Measurements from ENCODE around the gene EFEMP2.
A peak's percentile ranks its signal among the peaks of the same experiment; 100 is the strongest.

The EFEMP2 gene

DNA sequence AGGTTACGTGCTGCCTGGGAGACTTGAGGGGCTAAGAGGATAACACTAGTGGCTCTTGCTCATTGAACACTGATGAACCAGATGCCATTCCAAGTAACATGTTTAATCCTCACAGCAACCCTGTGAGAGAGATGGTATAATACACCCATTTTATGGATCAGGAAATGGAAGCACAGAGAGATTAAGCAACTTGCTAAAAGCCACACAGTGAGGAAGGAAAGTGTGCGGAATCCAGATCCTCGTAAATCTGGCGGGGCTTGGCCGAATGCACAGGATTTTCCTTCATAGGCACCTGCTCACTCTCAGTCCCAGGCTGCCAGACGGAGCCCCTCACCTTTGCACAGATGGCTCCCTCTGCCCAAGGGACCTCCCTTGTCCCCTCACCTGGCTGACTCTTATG is 35.3 kb upstream of the EFEMP2 start:
- peaks cover 14 to 50% (median 42%) of the 10 kb centered on the region in 10 experiments for H3K4me1 ChIP-seq
- H3K27ac ChIP-seq: no peak overlapping the region

DNA sequence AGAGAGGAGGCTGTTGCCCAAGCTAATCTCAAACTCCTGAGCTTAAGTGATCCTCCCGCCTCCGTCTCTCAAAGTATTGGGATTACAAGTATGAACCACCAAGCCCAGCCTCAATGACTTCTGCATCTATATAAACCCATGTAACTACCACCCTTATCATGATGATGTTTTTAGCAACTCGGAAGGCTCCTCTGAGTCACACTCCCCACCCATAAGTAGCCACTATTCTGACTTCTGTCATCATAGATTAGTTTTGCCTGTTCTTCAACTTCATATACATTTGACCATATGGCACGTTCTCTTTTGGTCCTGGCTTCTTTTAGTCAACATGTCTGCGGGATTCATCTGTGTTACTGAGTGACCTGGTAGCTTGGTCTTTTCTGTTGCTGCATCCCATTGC is 34.0 kb upstream of the EFEMP2 start:
- no peak overlapping the region for H3K9ac ChIP-seq

More for the DNA sequence above, 35.3 kb upstream of the EFEMP2 start:
- Histone ChIP-seq H4K20me1 (no peaks in the 10 kb centered on the region), H3K4me3 (no peak overlapping the region), H3K36me3 (no peaks in the 10 kb centered on the region), H3K9ac (no peak overlapping the region), H3K4me2 (no peak overlapping the region), H3K9me3 (replicated peaks in 1 of 11) (no peaks in the 10 kb centered on the region), H3K27me3 (no peaks in the 10 kb centered on the region)
- no peak for TF ChIP-seq Cebpa-rat (IDR thresholded peaks at IDR 0.05)

GRCh38 chr11:65903715-65904114 is 31.1 kb upstream of the EFEMP2 start:
- Histone ChIP-seq H3K27ac (no peak overlapping the region), H3K9ac (0 out of 22 replicates have a peak overlapping the region, but pooled peaks of 1 of the 11 experiments have one; percentile 18)

More for the DNA sequence above, 34.0 kb upstream of the EFEMP2 start:
- Histone ChIP-seq H3K4me3 (no peak overlapping the region), H3K4me2 (no peak overlapping the region), H4K20me1 (no peaks in the 10 kb centered on the region), H3K36me3 (no peaks in the 10 kb centered on the region), H3K4me1 (peaks cover 14 to 47% (median 38%) of the 10 kb centered on the region in 10 experiments), H3K27ac (no peak overlapping the region), H3K27me3 (peaks cover 0 to 7% (median 4%) of the 10 kb centered on the region in 11 experiments; a peak in 9 of 22 replicates), H3K9me3 (replicated peaks in 1 of 11) (no peaks in the 10 kb centered on the region)
- TF ChIP-seq Cebpa-rat (IDR thresholded peaks at IDR 0.05): no peak

GRCh38 chr11:65903068-65903481 is 30.5 kb upstream of the EFEMP2 start:
- Histone ChIP-seq H4K20me1 (peaks cover 0 to 10% (median 0%) of the 10 kb centered on the region in 11 experiments; a peak in 3 of 22 replicates), H3K4me2 (peak overlapping the region in 9 of 11 experiments; percentile 38 to 79 (median 52); a peak in 18 of 22 replicates), H3K27me3 (peaks cover 0 to 42% (median 39%) of the 10 kb centered on the region in 11 experiments; a peak in 19 of 22 replicates), H3K27ac (no peak overlapping the region), H3K36me3 (peaks cover 0 to 5% (median 0%) of the 10 kb centered on the region in 11 experiments; a peak in 1 of 22 replicates), H3K4me3 (no peak overlapping the region), H3K4me1 (peaks cover 26 to 46% (median 38%) of the 10 kb centered on the region in 10 experiments), H3K9me3 (replicated peaks in 1 of 11) (no peaks in the 10 kb centered on the region), H3K9ac (peak overlapping the region in 4 of 11 experiments; percentile 0 to 18 (median 9); a peak in 2 of 22 replicates)
- no peak for TF ChIP-seq Cebpa-rat (IDR thresholded peaks at IDR 0.05)

More at GRCh38 chr11:65903715-65904114, 31.1 kb upstream of the EFEMP2 start:
- H3K9me3 ChIP-seq (replicated peaks in 1 of 11): no peaks in the 10 kb centered on the region
- no peak overlapping the region for H3K4me3 ChIP-seq
- TF ChIP-seq Cebpa-rat (IDR thresholded peaks at IDR 0.05): no peak
- H3K4me1 ChIP-seq: peaks cover 19 to 46% (median 33%) of the 10 kb centered on the region in 10 experiments
- H3K27me3 ChIP-seq: peaks cover 0 to 36% (median 33%) of the 10 kb centered on the region in 11 experiments; a peak in 19 of 22 replicates
- peak overlapping the region in 6 of 11 experiments; percentile 38 to 79 (median 60); a peak in 7 of 22 replicates for H3K4me2 ChIP-seq
- no peaks in the 10 kb centered on the region for H3K36me3 ChIP-seq
- peaks cover 0 to 4% (median 0%) of the 10 kb centered on the region in 11 experiments; a peak in 2 of 22 replicates for H4K20me1 ChIP-seq

GRCh38 chr11:65900899-65901180 is 28.2 kb upstream of the EFEMP2 start:
- peaks cover 0 to 55% (median 51%) of the 10 kb centered on the region in 11 experiments; a peak in 19 of 22 replicates for H3K27me3 ChIP-seq
- no peak for TF ChIP-seq Cebpa-rat (IDR thresholded peaks at IDR 0.05)
- no peak overlapping the region; a peak in 1 of 22 replicates for H3K9ac ChIP-seq
- H3K4me2 ChIP-seq: peak overlapping the region; percentile 85 to 99 (median 92)
- H4K20me1 ChIP-seq: peaks cover 0 to 32% (median 5%) of the 10 kb centered on the region in 11 experiments; a peak in 8 of 22 replicates
- peak overlapping the region in 1 of 11 experiments; percentile 85; a peak in 1 of 22 replicates for H3K27ac ChIP-seq
- H3K4me3 ChIP-seq: peak overlapping the region in 5 of 10 experiments; percentile 70 to 93 (median 77); a peak in 8 of 20 replicates
- no peaks in the 10 kb centered on the region for H3K9me3 ChIP-seq (replicated peaks in 1 of 11)
- H3K36me3 ChIP-seq: peaks cover 0 to 26% (median 0%) of the 10 kb centered on the region in 11 experiments; a peak in 12 of 22 replicates
- H3K4me1 ChIP-seq: peaks cover 34 to 57% (median 45%) of the 10 kb centered on the region in 10 experiments

DNA sequence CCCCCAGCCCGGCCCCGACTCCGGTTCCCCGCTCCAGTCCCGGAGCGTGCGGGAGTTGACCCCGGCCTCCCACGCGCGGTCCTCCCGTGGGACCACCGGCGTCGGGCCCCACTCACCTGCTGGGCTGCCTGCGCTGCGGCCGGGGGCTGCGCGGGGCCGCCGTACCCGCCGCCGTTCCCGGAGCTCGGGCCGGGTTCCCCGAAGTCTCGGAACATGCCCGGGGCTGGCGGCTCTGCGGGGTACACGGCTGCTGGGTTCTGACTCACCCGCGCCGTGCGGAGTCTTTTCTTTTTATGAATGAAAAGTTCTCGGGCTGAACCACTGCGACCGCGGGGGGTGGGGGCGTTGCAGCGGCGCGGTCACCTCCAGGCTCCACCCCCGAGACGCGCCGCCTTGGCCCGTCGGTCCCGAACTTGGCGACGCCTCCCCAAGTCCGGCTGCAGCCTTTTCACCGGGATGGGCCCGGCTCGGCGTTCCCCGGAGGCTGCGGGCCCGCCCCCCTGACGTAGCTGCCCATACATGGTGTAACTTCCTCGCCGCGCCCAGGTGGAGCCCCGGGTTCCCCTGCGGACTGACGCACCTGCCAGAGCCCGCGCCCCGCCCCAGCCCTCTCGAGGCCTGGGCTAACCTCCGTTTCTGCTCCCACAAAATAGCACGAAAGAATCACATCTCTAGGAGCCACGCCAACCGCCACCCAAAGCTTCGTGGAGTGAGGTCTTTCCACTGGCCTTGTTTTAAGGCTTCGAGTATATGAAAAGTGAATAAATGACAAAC is 27.7 kb upstream of the EFEMP2 start, which contains the start of gene FOSL1:
Gene FOSL1 (minus strand): TSS at position 264 of the 774 bp plus-strand sequence. CDS start 49 bp downstream, at position 215.
- H3K4me1 ChIP-seq: peaks cover 37 to 62% (median 50%) of the 10 kb centered on the region in 10 experiments

DNA sequence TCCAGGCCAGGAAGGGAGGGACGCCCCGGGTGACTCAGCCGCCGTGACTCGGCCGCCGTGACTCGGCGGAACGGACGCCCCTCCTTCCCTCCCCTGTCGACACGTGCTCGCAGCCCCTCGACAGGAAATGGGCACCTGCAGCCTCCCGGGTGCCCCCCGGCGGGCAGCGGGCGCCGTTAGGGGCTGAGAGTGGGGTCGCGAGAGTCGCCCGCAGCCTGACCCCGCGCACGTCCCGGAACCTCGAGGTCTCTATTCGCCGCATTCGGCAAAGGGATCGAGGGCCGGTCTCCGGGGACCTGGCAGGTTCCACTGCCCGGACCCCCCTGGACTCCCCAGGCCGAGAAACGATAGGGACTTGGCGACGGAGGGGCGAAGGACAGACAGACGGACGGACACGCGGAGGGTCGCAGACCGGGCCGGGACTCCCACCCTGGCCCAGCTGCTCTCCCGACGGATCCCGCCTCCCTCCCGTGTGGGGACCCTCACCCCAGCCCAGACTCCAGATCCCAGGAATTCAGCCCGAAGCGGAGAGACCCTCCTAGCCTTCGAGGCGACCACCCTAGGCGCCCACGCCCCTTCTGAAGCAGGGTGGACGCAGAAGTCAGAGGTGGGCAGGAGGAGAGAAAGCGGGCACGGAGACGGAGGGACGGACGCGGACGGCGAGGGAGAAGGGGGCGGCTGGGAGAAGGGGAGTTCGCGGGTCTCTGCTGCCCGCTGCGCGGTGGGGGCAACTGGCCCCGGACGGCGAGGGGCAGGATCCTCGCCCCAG is 26.9 kb upstream of the EFEMP2 start:
- Histone ChIP-seq H3K4me3 (peak overlapping the region; percentile 66 to 93 (median 77)), H3K9ac (peak overlapping the region; percentile 64 to 91 (median 83)), H3K9me3 (replicated peaks in 1 of 11) (no peaks in the 10 kb centered on the region), H3K27me3 (peaks cover 0 to 55% (median 51%) of the 10 kb centered on the region in 11 experiments; a peak in 19 of 22 replicates), H3K4me2 (peak overlapping the region; percentile 85 to 99 (median 92)), H3K4me1 (peaks cover 44 to 70% (median 58%) of the 10 kb centered on the region in 10 experiments), H3K27ac (peak overlapping the region; percentile 71 to 85 (median 82)), H4K20me1 (peaks cover 0 to 38% (median 5%) of the 10 kb centered on the region in 11 experiments; a peak in 8 of 22 replicates), H3K36me3 (peaks cover 0 to 33% (median 4%) of the 10 kb centered on the region in 11 experiments; a peak in 12 of 22 replicates)
- TF ChIP-seq Cebpa-rat (IDR thresholded peaks at IDR 0.05): no peak

More for the DNA sequence above, 27.7 kb upstream of the EFEMP2 start, which contains the start of gene FOSL1:
- Histone ChIP-seq H3K9ac (peak within 1 kb of the TSS; percentile 64 to 91 (median 83)), H4K20me1 (peaks cover 0 to 37% (median 5%) of the 10 kb centered on the region in 11 experiments; a peak in 8 of 22 replicates), H3K4me2 (peak within 1 kb of the TSS; percentile 85 to 99 (median 92)), H3K27ac (peak within 1 kb of the TSS; percentile 71 to 85 (median 82)), H3K9me3 (replicated peaks in 1 of 11) (no peaks in the 10 kb centered on the region), H3K27me3 (peaks cover 0 to 55% (median 51%) of the 10 kb centered on the region in 11 experiments; a peak in 19 of 22 replicates), H3K36me3 (peaks cover 0 to 32% (median 3%) of the 10 kb centered on the region in 11 experiments; a peak in 12 of 22 replicates), H3K4me3 (peak within 1 kb of the TSS; percentile 66 to 93 (median 77))
- TF ChIP-seq Cebpa-rat (IDR thresholded peaks at IDR 0.05): no peak
